ENCODE results near the gene RAF1. TPM values are rescaled to one million over a fixed set of nuclear protein-coding genes. Genes with fewer than 3 reads are reported as not detected.
A peak's percentile ranks its signal among the peaks of the same experiment; 100 is the strongest.

Gene RAF1
- total and polyA plus RNA-seq, 2 of the 13 experiments (the other 11 are each of a cell fraction or from before 2014, with no cell fraction given) = 72.2 to 91.4 TPM

DNA sequence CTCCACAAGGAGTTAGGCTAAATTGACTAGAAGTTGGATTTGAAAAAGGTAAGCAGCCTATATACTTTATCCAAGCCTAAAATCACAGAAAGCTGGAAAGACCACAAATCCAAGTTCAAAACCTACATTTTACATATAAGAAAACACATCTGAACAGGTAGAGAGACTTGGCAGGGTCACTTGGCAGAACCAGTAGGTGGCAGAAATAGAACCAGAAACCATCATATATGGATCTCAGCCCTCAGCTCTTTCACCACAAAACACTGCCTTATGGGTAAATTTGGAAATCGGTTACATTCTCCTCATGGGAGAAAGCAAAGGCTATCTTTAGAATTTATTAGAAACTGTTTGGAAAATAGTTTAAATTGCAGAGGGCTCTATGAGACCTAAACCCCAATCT lies 62.8 kb downstream of the RAF1 start:
- Histone ChIP-seq H3K9ac (ENCODE audit: insufficient read depth, low read depth, low read length) (no peak overlapping the region), H3K27me3 (ENCODE audit: control insufficient read depth in 1 of 2, insufficient read depth in 2 of 2, low read length in 2 of 2) (no peaks in the 10 kb centered on the region), H3K79me2 (ENCODE audit: insufficient read depth, low read length) (no peaks in the 10 kb centered on the region), H2AFZ (ENCODE audit: low read length) (no peak overlapping the region), H3K4me3 (replicated peaks in 1 of 3; ENCODE audit: insufficient read depth in 1 of 3, low read depth in 2 of 3, low read length in 3 of 3) (no peak overlapping the region), H3K27ac (ENCODE audit: extremely low read length, insufficient read depth, low read length) (no peak overlapping the region), H3K36me3 (replicated peaks in 1 of 2; ENCODE audit: control insufficient read depth in 1 of 2, insufficient read depth in 2 of 2, low read length in 2 of 2) (peaks cover 17 to 86% of the 10 kb centered on the region in 2 experiments), H4K20me1 (ENCODE audit: insufficient read depth, low read length) (no peaks in the 10 kb centered on the region), H3K4me2 (ENCODE audit: low read depth, low read length) (no peak overlapping the region), H3K4me1 (ENCODE audit: insufficient read depth, low read length) (no peaks in the 10 kb centered on the region), H3K9me3 (ENCODE audit: low read length) (no peaks in the 10 kb centered on the region)
- ATAC-seq (peak; percentile 43; the same call in 2 of the 3 replicates), FAIRE-seq (no peak), DNase-seq (ENCODE audit: low spot score) (peak; percentile 12)
- POLR2A ChIA-PET = no interaction called here
- TF ChIP-seq STAG1 (CRISPR knock-in tag; IDR thresholded peaks at IDR 0.05) = peak; percentile 40
- 0 out of 2 replicates have a peak, but pooled peaks have one; percentile 16 for TF ChIP-seq ZNF143 (CRISPR knock-in tag; IDR thresholded peaks at IDR 0.05)
- TF ChIP-seq, protein P1, sequence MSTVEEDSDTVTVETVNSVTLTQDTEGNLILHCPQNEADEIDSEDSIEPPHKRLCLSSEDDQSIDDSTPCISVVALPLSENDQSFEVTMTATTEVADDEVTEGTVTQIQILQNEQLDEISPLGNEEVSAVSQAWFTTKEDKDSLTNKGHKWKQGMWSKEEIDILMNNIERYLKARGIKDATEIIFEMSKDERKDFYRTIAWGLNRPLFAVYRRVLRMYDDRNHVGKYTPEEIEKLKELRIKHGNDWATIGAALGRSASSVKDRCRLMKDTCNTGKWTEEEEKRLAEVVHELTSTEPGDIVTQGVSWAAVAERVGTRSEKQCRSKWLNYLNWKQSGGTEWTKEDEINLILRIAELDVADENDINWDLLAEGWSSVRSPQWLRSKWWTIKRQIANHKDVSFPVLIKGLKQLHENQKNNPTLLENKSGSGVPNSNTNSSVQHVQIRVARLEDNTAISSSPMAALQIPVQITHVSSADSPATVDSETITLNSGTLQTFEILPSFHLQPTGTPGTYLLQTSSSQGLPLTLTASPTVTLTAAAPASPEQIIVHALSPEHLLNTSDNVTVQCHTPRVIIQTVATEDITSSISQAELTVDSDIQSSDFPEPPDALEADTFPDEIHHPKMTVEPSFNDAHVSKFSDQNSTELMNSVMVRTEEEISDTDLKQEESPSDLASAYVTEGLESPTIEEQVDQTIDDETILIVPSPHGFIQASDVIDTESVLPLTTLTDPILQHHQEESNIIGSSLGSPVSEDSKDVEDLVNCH (CRISPR knock-in tag; IDR thresholded peaks at IDR 0.05) = no peak
- no peak for TF ChIP-seq ATF7 (IDR thresholded peaks at IDR 0.05)
- TF ChIP-seq ATF7 (CRISPR knock-in tag; IDR thresholded peaks at IDR 0.05) = no peak
- TF ChIP-seq BRD4 (CRISPR knock-in tag; IDR thresholded peaks at IDR 0.05) = no peak
- no TSS peak for BruUV-seq (replicated peaks)
- in situ Hi-C loops (cut with HindIII; ENCODE audit: extremely low pct_ligation_motif_present, low pct_unique_long_range_greater_than_20kb) (no loop called here), intact Hi-C loops (cut with micrococcal nuclease; ENCODE audit: unreplicated experiment) (no loop called here)
- WGBS (ENCODE audit: low lambda C conversion rate) = 75% methylated on average over 1 of the region's 1 CpG
- CTCF ChIA-PET (ENCODE audit: low intra/inter-chr PET ratio, low total read pairs) = no interaction called here

DNA sequence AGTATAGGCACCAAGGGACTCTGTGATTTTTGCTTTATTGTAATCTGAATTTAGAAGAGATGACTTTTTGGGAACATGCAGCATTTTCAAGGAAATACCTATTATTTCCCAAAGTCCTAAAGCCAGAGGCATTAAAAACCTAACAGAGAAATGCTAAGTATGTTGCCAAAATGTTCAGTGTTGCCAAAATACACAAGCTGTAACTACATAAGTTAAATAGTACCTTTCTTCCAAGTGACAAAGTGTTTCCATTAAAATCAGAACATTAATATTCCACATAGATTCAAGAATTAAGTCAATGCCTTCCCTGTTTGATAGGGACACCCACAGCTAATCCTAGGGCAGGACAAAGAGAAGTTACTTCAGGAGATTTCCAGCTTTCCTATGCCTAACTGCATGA lies 65.0 kb downstream of the RAF1 start:
- Histone ChIP-seq H3K9me3 (ENCODE audit: low read length) (no peaks in the 10 kb centered on the region), H3K36me3 (replicated peaks in 1 of 2; ENCODE audit: control insufficient read depth in 1 of 2, insufficient read depth in 2 of 2, low read length in 2 of 2) (peaks cover 22 to 88% of the 10 kb centered on the region in 2 experiments), H2AFZ (ENCODE audit: low read length) (no peak overlapping the region), H3K27me3 (ENCODE audit: control insufficient read depth in 1 of 2, insufficient read depth in 2 of 2, low read length in 2 of 2) (no peaks in the 10 kb centered on the region), H3K4me2 (ENCODE audit: low read depth, low read length) (no peak overlapping the region), H3K4me1 (ENCODE audit: insufficient read depth, low read length) (no peaks in the 10 kb centered on the region), H3K9ac (ENCODE audit: insufficient read depth, low read depth, low read length) (no peak overlapping the region), H3K79me2 (ENCODE audit: insufficient read depth, low read length) (no peaks in the 10 kb centered on the region), H3K4me3 (replicated peaks in 1 of 3; ENCODE audit: insufficient read depth in 1 of 3, low read depth in 2 of 3, low read length in 3 of 3) (no peak overlapping the region), H3K27ac (ENCODE audit: extremely low read length, insufficient read depth, low read length) (no peak overlapping the region), H4K20me1 (ENCODE audit: insufficient read depth, low read length) (no peaks in the 10 kb centered on the region)
- CTCF ChIA-PET (ENCODE audit: low intra/inter-chr PET ratio, low total read pairs) = no interaction called here
- in situ Hi-C loops (cut with HindIII; ENCODE audit: extremely low pct_ligation_motif_present, low pct_unique_long_range_greater_than_20kb) = no loop called here
- ATAC-seq = no peak
- no peak for FAIRE-seq
- no peak for DNase-seq (ENCODE audit: low spot score)
- BruUV-seq (replicated peaks) = no TSS peak
- intact Hi-C loops (cut with micrococcal nuclease; ENCODE audit: unreplicated experiment) = no loop called here
- POLR2A ChIA-PET = interaction anchor here (0.7 kb wide), 1 partner anchor 16 kb away, joined by 3 read pairs; no protein-coding TSS in a partner anchor
- TF ChIP-seq, protein P2, sequence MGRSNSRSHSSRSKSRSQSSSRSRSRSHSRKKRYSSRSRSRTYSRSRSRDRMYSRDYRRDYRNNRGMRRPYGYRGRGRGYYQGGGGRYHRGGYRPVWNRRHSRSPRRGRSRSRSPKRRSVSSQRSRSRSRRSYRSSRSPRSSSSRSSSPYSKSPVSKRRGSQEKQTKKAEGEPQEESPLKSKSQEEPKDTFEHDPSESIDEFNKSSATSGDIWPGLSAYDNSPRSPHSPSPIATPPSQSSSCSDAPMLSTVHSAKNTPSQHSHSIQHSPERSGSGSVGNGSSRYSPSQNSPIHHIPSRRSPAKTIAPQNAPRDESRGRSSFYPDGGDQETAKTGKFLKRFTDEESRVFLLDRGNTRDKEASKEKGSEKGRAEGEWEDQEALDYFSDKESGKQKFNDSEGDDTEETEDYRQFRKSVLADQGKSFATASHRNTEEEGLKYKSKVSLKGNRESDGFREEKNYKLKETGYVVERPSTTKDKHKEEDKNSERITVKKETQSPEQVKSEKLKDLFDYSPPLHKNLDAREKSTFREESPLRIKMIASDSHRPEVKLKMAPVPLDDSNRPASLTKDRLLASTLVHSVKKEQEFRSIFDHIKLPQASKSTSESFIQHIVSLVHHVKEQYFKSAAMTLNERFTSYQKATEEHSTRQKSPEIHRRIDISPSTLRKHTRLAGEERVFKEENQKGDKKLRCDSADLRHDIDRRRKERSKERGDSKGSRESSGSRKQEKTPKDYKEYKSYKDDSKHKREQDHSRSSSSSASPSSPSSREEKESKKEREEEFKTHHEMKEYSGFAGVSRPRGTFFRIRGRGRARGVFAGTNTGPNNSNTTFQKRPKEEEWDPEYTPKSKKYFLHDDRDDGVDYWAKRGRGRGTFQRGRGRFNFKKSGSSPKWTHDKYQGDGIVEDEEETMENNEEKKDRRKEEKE (IDR thresholded peaks at IDR 0.05) = no peak
